HEK293 (cell line): ENCODE results near the gene SLC17A9.

Experiments used
- BCL11A ChIP-seq: fragments of 450-650 bp; formaldehyde crosslinking; IDR thresholded peaks from 2 replicates; pipeline ENCODE4 v1.5.1; 2016; ENCODE audit warnings: low read depth, missing biosample characterization, missing genetic modification characterization
- BCL11B ChIP-seq: fragments of 450-650 bp; formaldehyde crosslinking; IDR thresholded peaks from 2 replicates; pipeline ENCODE4 v1.5.1; 2016; ENCODE audit warnings: low read depth, missing biosample characterization, missing genetic modification characterization
- MZF1 ChIP-seq: fragments of 450-650 bp; formaldehyde crosslinking; IDR thresholded peaks from 2 replicates; pipeline ENCODE4 v1.5.1; 2017; ENCODE audit warnings: missing biosample characterization, missing genetic modification characterization, borderline replicate concordance
- SP2 ChIP-seq: fragments of 450-650 bp; formaldehyde crosslinking; IDR thresholded peaks from 2 replicates; pipeline ENCODE4 v1.5.1; 2016; ENCODE audit warnings: missing biosample characterization, missing genetic modification characterization
- ZBTB1 ChIP-seq: fragments of 450-650 bp; formaldehyde crosslinking; IDR thresholded peaks from 2 replicates; pipeline ENCODE4 v1.5.1; 2016; ENCODE audit warnings: missing biosample characterization, missing genetic modification characterization
- ZBTB21 ChIP-seq: fragments of 450-650 bp; formaldehyde crosslinking; IDR thresholded peaks from 2 replicates; pipeline ENCODE4 v1.5.1; 2017; ENCODE audit warnings: missing biosample characterization, missing genetic modification characterization
- ZBTB48 ChIP-seq: fragments of 450-650 bp; formaldehyde crosslinking; IDR thresholded peaks from 2 replicates; pipeline ENCODE4 v1.5.1; 2016; ENCODE audit warnings: missing biosample characterization, missing genetic modification characterization
- ZNF335 ChIP-seq: fragments of 450-650 bp; formaldehyde crosslinking; conservative IDR thresholded peaks from 2 replicates; pipeline ENCODE4 v1.5.1; 2016; ENCODE audit warnings: missing biosample characterization, missing genetic modification characterization
- ZNF350 ChIP-seq: fragments of 450-650 bp; formaldehyde crosslinking; IDR thresholded peaks from 2 replicates; pipeline ENCODE4 v1.5.0; 2017; ENCODE audit warnings: missing biosample characterization, mild to moderate bottlenecking, missing genetic modification characterization
- ZNF416 ChIP-seq: fragments of 450-650 bp; formaldehyde crosslinking; IDR thresholded peaks from 2 replicates; pipeline ENCODE4 v1.5.1; 2016; ENCODE audit warnings: missing biosample characterization, missing genetic modification characterization
- TF ChIP-seq, protein P1 (sequence below): fragments of 450-650 bp; formaldehyde crosslinking; IDR thresholded peaks from 2 replicates; pipeline ENCODE4 v1.5.1; 2016; ENCODE audit warnings: missing biosample characterization, missing genetic modification characterization
- TF ChIP-seq, protein P2 (sequence below): fragments of 450-650 bp; formaldehyde crosslinking; IDR thresholded peaks from 2 replicates; pipeline ENCODE4 v1.5.1; 2016; ENCODE audit warnings: missing biosample characterization, missing genetic modification characterization
- TF ChIP-seq, protein P3 (sequence below): fragments of 450-650 bp; formaldehyde crosslinking; IDR thresholded peaks from 2 replicates; pipeline ENCODE4 v1.5.1; 2016; ENCODE audit warnings: missing biosample characterization, missing genetic modification characterization
- TF ChIP-seq, protein P4 (sequence below): fragments of 450-650 bp; IDR thresholded peaks from 2 replicates; pipeline ENCODE4 v1.5.1; 2018; ENCODE audit warnings: missing biosample characterization, missing genetic modification characterization

DNA sequence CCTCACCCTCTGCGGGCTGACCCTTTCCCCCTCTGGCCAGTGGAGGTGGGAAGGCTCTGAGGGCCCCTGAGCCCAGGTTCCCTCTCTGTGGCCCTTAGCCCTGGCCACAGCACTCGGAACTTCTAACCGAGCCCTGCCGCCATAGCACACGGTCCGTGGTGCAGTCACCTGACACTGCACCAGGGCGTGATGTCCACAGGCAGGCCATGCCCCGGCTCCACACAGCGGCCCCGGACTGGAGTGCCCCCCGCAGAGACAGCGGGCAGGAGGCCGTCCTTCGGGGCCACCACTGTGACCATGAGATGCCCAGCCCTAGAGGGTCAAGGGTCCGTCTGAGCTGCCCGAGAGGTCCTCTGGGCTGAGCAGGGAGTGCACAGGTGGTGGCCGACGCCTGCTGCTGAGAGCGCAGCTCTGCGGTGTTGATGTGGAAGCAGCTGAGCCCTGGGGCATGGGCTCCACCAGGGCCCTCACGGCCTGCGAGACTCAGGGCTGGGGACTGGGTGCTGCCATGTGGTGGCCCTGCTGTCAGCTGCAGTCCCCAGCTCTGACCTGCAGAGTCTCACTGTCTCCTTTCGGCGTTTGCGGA lies 65.4 kb downstream of the SLC17A9 start:
- no peak for TF ChIP-seq BCL11B (tag by site-specific recombination)
- TF ChIP-seq, protein P1, sequence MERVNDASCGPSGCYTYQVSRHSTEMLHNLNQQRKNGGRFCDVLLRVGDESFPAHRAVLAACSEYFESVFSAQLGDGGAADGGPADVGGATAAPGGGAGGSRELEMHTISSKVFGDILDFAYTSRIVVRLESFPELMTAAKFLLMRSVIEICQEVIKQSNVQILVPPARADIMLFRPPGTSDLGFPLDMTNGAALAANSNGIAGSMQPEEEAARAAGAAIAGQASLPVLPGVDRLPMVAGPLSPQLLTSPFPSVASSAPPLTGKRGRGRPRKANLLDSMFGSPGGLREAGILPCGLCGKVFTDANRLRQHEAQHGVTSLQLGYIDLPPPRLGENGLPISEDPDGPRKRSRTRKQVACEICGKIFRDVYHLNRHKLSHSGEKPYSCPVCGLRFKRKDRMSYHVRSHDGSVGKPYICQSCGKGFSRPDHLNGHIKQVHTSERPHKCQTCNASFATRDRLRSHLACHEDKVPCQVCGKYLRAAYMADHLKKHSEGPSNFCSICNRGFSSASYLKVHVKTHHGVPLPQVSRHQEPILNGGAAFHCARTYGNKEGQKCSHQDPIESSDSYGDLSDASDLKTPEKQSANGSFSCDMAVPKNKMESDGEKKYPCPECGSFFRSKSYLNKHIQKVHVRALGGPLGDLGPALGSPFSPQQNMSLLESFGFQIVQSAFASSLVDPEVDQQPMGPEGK (tag by site-specific recombination) = no peak
- TF ChIP-seq, protein P2, sequence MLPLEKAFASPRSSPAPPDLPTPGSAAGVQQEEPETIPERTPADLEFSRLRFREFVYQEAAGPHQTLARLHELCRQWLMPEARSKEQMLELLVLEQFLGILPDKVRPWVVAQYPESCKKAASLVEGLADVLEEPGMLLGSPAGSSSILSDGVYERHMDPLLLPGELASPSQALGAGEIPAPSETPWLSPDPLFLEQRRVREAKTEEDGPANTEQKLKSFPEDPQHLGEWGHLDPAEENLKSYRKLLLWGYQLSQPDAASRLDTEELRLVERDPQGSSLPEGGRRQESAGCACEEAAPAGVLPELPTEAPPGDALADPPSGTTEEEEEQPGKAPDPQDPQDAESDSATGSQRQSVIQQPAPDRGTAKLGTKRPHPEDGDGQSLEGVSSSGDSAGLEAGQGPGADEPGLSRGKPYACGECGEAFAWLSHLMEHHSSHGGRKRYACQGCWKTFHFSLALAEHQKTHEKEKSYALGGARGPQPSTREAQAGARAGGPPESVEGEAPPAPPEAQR (tag by site-specific recombination) = no peak
- TF ChIP-seq, protein P3, sequence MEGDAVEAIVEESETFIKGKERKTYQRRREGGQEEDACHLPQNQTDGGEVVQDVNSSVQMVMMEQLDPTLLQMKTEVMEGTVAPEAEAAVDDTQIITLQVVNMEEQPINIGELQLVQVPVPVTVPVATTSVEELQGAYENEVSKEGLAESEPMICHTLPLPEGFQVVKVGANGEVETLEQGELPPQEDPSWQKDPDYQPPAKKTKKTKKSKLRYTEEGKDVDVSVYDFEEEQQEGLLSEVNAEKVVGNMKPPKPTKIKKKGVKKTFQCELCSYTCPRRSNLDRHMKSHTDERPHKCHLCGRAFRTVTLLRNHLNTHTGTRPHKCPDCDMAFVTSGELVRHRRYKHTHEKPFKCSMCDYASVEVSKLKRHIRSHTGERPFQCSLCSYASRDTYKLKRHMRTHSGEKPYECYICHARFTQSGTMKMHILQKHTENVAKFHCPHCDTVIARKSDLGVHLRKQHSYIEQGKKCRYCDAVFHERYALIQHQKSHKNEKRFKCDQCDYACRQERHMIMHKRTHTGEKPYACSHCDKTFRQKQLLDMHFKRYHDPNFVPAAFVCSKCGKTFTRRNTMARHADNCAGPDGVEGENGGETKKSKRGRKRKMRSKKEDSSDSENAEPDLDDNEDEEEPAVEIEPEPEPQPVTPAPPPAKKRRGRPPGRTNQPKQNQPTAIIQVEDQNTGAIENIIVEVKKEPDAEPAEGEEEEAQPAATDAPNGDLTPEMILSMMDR = no peak
- TF ChIP-seq ZBTB48 (tag by site-specific recombination) = no peak
- TF ChIP-seq ZNF416 (tag by site-specific recombination) = no peak
- TF ChIP-seq SP2 (tag by site-specific recombination) = no peak
- no peak for TF ChIP-seq ZNF335 (tag by site-specific recombination)
- no peak for TF ChIP-seq ZNF350
- TF ChIP-seq ZBTB1 (tag by site-specific recombination) = no peak
- TF ChIP-seq, protein P4, sequence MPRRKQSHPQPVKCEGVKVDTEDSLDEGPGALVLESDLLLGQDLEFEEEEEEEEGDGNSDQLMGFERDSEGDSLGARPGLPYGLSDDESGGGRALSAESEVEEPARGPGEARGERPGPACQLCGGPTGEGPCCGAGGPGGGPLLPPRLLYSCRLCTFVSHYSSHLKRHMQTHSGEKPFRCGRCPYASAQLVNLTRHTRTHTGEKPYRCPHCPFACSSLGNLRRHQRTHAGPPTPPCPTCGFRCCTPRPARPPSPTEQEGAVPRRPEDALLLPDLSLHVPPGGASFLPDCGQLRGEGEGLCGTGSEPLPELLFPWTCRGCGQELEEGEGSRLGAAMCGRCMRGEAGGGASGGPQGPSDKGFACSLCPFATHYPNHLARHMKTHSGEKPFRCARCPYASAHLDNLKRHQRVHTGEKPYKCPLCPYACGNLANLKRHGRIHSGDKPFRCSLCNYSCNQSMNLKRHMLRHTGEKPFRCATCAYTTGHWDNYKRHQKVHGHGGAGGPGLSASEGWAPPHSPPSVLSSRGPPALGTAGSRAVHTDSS (tag by site-specific recombination) = no peak
- no peak for TF ChIP-seq MZF1 (tag by site-specific recombination)
- no peak for TF ChIP-seq ZBTB21
- no peak for TF ChIP-seq BCL11A (tag by site-specific recombination)
